OCI-M2 (cell line): Measurements from ENCODE around the gene ABLIM2.
"Not testable (repeated sequence)": the region's sequence is repeated elsewhere in the genome, so short reads cannot be mapped to it uniquely, and the experiment has no call there.

Source experiments
- DNase-seq: peaks from one replicate; lab custom pipeline; 2025; ENCODE audit not compliant: unreplicated experiment; lab: John Stamatoyannopoulos, UW

Gene ABLIM2

DNA sequence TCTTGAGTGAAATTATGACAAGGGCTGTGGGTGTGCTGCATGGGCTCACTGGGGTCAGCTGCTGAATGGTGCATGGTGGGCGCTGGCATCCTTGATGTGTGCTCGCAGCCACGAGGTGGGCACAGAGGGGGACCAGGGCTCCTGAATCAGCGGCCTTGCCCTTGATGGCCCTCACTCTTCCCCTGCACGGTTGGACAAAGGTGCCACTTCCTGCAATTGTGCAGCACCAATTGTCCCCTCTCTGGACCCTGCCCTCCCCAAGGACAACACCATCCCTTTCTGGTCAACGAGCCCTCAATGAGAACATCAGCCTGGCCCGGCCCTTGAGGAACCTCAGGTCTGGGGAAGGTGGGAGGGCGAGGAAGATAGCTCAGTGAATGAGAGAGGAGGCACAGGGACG lies 16.1 kb downstream of the ABLIM2 start:
- no peak for DNase-seq

DNA sequence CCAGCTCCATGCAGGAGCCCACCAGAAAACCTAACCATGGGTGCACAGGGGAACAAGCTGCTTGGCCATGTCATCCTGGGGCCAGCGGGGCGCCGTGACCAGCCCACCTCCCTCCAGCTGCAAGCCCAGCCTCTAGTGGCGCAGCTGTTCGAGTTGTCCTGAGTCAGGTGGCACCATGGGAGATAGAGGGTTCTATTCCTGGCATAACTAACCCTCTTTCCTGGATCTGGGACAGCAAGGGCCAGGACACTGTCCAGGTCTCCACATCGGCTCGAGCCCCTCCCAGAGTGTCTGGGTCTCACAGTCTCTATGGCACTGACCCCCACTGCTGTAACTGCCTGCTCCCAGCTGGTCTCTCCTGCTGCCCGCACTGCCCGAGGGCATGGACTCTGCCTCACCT lies 16.7 kb downstream of the ABLIM2 start:
- no peak for DNase-seq

DNA sequence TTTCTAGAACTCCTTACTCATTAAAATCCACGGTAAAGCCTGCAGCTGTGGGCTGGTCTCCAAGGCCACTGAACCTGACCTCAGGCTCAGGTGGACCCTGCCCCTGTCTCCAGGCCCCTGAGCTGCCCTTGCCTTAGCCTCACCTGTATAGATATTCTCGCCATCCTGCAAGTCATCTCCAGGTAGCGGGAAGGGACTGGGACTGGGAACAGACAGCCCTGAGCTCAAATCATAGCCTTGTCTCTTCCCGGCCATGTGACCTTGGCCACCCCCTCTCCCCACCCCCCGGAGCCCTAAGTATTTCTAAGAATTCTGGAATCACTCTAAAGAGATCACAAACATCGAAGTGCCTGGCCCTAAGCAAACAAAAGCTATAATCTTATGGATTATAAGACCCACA lies 17.7 kb downstream of the ABLIM2 start:
- no peak for DNase-seq

GRCh38 chr4:8139726-8140125 lies 18.9 kb downstream of the ABLIM2 start:
- not testable (repeated sequence) for DNase-seq

DNA sequence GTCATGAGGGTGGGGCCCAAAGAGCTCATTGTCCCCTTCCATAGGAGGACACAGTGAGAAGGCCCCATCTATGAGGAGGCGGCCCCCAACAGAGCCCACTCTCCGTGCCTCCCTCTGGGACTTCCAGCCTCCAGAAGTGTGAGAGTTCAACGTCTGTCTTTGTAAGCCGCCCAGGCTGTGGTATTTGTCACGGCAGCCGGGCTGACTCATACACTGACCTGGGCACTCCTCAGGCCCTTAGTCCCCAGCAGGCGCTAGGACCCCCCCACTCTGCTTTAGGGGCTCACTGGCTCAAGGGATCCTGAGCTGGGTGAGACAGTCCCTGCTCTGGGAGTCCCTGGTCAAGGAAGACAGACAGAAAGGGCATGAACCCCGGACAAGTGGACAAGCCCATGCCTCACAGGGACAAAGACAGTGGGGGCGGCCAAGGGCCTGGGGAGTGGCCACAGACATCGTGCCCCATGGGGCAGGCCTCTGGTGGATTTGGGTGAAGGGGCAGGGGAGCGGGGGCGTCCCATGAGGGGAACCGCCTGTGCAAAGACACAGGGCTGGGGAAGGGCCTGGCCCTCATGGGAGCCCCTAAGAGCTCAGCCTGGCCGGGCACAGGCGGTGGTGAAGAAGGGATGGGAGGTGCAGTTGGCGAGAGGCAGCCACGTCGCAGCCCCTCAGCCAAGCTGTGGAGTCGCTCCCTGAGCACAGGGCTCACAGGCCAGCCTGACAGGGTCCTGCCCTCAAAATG lies 21.5 kb downstream of the ABLIM2 start:
- no peak for DNase-seq

DNA sequence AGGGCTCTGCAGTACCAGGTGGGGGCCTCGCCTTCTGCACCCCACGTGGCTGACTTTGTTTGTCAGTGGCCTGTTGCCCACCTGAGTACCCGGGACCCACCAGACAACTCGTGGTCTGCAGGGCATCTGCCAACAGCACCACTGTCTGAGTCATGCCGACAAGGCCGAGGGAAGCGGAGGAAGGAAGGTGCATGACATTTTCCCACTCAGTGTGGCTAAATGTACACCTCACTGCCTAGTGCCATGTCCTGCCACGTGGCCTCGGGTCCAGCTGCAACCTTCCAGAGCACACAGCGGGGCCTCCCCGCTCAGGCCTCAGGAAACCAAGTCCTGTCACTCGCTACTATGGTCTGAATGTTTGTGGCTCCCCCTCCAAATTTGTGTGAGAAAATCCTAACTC lies 22.1 kb downstream of the ABLIM2 start:
- no peak for DNase-seq

DNA sequence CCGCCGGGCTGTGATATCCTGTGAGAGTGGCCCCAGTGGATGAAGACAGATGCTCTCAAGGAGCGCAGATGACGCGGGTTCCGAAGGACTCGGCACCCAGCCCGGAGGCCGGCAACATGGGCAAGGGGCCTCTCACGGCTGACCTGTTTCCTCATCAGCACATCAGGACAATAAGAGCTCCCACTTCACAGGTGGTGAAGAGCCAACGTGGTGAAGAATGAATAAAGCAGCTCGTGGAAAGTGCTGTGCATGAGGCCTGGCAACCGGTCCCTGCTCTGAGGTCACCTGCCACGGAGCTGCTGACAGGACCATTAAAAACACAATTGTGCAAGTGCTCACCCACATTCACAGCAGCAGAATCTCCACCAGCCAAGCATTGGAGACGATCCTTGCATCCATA lies 22.9 kb downstream of the ABLIM2 start:
- DNase-seq = no peak

- no peak for DNase-seq
Observed at GRCh38 chr4:8133897-8134563, 24.6 kb downstream of the ABLIM2 start.

GRCh38 chr4:8132947-8133705 lies 25.5 kb downstream of the ABLIM2 start:
- no peak for DNase-seq

DNA sequence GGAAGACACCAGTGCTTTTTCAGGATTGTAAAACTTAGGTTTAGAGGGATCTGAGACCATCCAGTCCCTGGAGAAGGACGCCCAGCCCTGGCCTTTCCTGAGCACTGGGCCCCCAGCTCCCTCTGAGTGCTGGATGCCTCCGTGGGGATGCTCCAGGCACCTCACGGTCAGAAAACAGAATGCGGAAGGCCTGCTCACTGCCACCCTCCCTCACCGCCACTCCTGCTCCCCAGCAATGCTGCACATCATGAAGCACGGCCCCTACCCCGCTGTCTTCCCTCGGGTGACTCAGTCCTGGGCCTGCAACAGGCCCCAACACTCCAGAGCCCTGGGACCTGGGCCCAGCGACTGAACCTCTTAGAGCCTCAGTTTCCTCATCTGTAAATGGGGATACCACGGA lies 26.2 kb downstream of the ABLIM2 start:
- DNase-seq = no peak

GRCh38 chr4:8131826-8132225 lies 26.8 kb downstream of the ABLIM2 start:
- no peak for DNase-seq

DNA sequence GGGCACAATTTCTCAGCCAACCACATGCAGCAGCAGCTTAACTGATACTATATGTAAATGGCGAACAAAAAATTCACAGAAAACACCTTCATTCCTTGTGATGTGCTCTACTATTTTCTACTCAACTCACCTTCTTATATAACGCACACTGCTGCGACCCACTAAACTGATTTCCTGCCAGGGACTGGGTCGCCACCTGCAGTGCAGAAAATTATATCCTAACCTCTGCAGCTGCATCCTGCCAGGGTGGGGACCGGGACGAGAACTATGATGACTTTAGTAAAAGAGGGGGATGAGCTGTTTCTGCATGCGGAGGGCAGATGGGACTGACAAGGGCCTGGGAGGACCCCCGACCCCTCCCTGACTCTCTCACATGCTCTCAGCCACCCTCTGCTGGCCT lies 27.4 kb downstream of the ABLIM2 start:
- no peak for DNase-seq

DNA sequence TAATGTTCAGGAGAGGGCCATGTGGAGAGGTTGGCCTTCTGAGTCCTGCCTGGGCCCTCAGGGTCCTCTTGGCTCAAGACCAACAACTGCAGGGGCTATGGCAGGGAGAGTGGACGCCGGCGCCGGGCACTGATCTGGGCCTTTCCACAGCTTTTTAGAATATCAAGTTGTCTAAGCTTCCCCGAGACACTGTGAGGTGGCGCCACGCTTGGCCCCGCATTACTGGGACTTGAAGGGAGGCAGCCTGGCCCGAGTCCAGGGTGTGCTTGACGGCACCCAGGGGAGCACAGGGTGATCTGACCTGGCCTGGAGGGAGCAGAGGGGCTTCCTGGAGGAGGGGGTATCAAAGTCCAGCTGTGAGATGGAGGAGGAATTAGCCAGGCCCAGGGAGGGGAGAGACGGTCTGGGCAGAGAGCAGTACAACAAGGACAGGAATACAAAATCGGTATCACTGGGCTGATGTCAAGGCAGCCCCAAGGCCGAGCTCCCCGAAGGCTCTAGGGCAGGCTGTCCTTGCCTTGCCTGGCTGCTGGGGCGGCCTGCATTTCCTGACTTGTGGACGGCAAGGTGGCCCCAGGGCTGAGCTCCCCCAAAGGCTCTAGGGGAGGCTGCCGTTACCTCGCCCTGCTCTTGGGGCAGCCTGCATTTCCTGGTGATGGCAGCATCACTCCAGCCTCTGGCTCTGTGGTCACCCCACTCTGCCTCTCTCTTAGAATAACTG lies 28.1 kb downstream of the ABLIM2 start:
- DNase-seq = no peak

GRCh38 chr4:8129785-8130184 lies 28.8 kb downstream of the ABLIM2 start:
- no peak for DNase-seq

DNA sequence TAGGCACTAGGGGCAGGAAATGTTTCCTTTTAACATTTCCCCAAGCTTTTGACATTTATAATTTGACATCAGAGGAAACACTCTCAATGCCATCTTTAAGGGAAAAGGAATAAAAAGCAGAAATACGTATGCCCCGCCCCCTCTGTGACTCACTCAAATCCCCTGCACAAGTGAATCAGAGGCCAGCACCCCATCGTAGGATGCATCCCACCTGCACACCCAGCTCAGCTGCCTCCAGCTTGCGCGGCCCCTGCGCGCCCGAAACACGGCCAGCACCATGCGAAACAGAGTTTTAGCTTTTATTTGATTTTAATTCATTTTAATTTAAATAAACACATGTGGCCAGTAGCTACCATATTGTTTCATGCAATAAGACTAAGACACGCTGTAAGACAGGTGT lies 29.5 kb downstream of the ABLIM2 start:
- DNase-seq = no peak

DNA sequence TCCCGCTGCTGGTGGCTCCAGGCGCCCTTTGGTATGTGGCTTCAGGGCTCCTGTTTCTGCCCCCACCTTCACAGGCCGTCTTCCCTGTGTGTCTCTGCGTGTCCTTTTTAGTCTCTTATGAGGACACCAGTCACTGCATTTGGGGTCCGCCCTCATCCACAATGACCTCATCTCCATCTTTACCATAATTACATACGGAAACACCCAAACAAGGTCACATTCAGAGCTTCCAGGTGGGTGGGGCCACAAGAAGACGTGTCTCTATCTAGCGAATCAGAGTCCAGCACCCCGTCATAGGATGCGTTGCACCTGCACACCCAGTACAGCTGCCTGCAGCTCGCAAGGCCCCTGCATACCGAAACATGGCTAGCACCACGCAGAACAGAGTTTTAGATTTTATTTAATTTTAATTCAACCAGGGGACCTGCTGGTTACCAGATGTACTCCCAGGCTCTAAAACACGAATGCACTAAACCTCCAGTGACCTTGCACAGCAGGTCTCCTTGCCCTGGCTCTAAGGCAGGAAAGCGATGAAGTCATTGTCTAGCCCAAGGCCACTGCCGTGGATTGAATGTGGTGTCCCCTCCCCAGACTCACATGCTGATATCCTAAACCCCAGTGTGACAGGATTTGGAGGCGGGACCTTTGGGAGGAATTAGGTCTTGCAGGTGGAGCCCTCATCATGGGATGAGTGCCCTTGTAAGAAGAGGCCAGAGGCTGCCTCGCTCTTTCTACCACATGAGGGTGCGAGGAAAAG lies 30.3 kb downstream of the ABLIM2 start:
- DNase-seq = no peak

- DNase-seq = no peak
Observed at GRCh38 chr4:8127051-8127826, 31.4 kb downstream of the ABLIM2 start.

DNA sequence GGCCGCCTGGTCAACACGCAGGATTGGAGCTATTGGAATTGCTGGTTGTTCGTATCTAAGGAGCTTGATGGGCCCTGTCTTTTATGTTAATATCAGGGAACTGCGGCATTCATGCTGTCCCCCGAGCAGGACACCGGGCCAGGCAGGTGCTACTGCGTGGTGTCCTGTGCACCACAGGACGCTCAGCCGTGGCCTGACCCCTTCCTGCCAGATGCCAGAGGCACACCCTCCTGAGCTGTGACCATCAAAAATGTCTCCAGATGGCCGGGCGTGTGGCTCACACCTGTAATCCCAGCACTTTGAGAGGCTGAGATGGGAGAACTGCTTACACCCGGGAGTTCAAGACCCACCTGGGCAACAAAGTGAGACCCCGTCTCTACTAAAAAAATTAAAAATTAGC lies 32.1 kb downstream of the ABLIM2 start:
- no peak for DNase-seq

DNA sequence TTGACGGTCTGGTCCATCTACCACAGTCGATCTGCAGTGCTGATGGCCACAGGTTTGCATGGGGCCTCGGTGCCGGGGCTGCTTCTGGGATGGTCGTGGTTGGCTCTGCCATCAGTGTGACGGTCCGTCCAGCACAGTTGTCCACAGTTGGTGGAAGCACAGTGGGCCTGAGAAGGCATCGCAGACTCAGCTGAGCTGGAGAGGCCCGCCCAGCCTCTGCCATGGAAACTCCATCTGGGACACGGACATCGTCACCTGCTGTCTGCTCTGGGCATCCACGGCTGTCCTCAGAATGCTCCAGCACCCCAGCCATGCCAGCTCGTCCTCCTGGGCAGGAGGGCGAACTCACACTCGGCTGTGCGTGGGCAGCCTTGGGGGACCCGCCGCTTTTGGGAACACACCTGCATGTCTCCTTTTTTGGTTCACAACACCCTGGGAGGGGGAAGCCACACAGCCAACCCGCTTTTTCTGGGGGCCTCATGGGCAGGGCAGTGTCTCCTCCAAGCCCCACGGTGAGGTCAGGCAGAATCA lies 33.0 kb downstream of the ABLIM2 start:
- no peak for DNase-seq

GRCh38 chr4:8123870-8124269 lies 34.7 kb downstream of the ABLIM2 start:
- DNase-seq = no peak
